ENCODE measurements around the gene EPB41L5.

DNA sequence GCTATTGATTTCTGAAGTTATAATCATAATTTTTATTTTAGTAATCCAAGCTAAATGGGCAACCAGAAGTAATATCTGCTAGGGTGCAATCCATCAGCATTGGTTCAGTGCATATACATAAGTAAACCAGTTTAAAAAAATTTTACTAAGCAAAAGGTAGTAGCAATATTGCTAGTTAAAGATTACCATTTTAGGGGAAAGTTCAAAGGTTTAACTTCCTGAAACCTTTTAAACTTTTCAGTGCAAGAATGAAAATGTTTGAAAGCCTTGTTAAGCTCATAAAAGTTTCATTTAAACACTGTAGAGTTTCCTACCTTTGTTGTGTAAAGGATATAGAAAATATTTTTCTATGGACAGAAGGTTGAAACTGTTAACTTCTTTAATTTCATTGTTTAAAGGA is 31.0 kb upstream of the EPB41L5 start:
- TF ChIP-seq, protein P1, sequence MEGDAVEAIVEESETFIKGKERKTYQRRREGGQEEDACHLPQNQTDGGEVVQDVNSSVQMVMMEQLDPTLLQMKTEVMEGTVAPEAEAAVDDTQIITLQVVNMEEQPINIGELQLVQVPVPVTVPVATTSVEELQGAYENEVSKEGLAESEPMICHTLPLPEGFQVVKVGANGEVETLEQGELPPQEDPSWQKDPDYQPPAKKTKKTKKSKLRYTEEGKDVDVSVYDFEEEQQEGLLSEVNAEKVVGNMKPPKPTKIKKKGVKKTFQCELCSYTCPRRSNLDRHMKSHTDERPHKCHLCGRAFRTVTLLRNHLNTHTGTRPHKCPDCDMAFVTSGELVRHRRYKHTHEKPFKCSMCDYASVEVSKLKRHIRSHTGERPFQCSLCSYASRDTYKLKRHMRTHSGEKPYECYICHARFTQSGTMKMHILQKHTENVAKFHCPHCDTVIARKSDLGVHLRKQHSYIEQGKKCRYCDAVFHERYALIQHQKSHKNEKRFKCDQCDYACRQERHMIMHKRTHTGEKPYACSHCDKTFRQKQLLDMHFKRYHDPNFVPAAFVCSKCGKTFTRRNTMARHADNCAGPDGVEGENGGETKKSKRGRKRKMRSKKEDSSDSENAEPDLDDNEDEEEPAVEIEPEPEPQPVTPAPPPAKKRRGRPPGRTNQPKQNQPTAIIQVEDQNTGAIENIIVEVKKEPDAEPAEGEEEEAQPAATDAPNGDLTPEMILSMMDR (conservative IDR thresholded peaks at IDR 0.05; ENCODE audit: low read length) = no peak
- TF ChIP-seq EZH2phosphoT487 (IDR thresholded peaks at IDR 0.05; ENCODE audit: borderline replicate concordance, low read depth, low read length) = no peak
